NCI-H748 (cell line): ENCODE data around the gene SUOX.
"Not testable (repeated sequence)": the region's sequence is repeated elsewhere in the genome, so short reads cannot be mapped to it uniquely, and the experiment has no call there.

Experiments
- DNase-seq: peaks from one replicate; lab custom pipeline; 2025; ENCODE audit not compliant: unreplicated experiment; lab: John Stamatoyannopoulos, UW

Gene SUOX

DNA sequence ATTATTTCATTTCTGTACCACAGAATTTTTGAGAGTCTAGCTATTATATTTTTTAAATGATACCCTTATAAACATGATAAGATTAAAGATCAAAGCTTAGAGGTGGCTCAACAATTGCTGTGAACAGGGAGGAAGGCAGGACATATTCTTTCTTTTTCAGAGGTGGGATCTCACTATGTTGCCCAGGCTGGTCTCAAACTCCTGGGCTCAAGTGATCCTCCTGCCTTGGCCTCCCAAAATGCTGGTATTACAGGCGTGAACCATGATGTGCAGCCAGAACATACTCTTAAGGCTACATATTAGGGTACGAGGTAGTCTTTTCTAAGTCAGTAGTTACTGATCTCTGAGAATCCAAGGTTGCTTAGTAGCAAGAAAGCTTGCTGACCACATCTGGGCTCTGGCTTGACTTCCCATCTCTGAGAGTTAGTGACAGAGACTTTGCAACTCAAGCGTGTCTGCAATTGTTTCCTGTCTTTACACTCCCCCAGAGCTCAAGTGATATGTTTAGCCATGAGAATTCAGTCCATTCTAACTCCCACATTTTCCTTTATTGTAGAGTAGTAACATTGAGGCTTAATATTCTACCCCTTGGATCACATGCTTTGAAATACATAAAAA is 14.6 kb upstream of the SUOX start:
- no peak for DNase-seq

DNA sequence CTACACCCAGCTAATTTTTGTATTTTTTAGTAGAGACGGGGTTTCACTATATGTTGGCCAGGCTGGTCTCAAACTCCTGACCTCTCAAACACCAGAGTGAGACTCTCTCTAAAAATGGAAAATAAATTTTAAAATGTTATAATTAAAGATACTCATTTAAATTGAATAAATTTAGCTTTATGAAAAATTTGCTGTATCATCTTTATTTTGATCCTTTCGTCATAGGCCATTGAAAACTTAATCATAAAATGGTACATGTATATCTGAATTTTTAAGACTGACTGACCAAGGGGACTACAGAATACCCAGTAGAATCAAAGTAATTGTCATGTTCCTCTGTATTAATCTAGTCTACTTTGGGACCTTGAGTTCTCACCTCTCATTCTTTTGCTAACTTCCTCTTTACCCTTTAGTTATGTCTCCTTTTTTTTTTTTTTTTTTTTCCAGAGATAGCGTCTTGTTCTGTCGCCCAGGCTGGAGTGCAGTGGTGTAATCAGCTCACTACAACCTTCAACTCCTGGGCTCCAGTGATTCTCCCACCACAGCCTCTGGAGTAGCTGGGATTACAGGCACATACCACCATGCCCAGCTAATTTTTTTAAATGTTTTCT is 13.7 kb upstream of the SUOX start:
- no peak for DNase-seq

DNA sequence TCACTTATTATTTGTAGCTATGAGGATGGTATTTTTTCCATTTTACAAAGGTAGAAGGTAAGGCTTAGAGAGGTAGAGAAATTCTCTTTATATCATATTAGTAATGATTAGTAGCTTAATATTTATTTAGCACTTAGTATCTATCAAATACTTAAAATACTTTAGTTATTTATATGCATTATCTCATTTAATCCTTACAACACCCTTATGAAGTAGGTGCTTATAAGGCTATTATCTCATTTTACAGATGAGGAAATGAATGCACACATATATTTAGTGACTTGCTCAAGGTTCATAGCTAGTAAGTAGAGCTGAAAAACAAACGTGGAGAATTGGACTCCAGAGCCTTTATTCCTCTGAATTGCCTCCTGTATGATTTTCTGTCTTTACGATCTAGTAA is 12.2 kb upstream of the SUOX start:
- DNase-seq, result no peak

- DNase-seq, result no peak
Observed at GRCh38 chr12:55985341-55985740, 11.7 kb upstream of the SUOX start.

DNA sequence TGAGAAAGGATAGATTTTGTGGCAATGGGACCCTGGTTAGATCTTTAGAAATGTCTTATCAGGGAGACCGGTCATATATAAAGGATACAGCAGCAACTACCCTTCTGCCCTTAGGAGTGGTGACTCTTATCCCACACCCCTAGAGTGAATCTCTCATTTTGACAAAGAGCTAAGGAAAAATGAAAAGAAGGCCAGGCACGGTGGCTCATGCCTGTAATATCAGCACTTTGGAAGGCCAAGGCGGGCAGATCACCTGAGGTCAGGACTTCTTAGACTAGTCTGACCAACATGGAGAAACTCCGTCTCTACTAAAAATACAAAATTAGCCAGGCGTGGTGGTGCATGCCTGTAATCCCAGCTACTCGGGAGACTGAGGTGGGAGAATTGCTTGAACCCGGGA is 11.1 kb upstream of the SUOX start:
- not testable (repeated sequence) for DNase-seq

GRCh38 chr12:55991110-55991509 is 6.0 kb upstream of the SUOX start:
- no peak for DNase-seq

- DNase-seq, result no peak
Observed at GRCh38 chr12:55993230-55993853, 3.7 kb upstream of the SUOX start.

GRCh38 chr12:55995366-55995765 is 1.7 kb upstream of the SUOX start:
- no peak for DNase-seq

DNA sequence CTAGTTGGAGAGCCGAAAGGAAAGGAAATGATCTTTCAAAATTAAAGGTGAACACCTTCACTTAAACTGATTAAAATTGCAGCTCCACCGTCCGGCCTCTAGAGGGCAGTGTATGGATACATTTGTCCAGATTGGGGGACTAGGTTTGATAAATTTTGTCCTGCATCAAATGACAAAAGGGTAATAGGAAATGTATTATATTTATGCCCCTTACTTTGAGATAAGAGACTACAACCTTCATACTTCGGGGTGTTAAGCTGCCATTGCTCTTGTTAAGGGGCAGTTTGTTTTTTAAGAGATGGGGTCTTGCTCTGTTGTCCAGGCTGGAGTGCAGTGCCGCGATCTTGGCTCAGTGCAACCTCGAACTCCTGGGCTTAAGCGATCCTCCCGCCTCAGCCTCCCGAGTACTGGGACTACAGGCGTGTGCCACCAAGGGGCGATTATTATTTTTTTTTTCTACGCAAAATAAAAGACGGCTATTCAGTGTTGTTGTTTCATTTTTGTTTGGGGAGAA is 818 bp upstream of the SUOX start:
- DNase-seq, result peak; percentile 69

DNA sequence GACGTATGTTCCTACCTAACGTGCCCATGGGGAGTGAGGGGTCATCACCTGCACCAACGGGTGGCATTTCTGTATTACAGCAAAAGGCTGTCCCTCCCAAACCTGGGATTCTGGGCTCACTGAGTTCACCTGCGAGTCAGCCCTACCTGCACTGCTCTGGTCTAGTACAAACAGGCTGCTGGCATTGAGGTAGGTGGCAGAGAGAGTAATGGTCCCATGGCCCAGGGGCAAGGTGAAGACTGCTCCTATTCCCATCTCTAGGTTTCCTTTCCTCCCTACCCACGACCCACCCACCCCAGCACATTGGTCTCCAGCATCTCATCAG is 421 bp downstream of the SUOX start:
- peak; percentile 46 for DNase-seq

GRCh38 chr12:55999522-55999921 is 2.4 kb downstream of the SUOX start:
- DNase-seq, result peak; percentile 27

DNA sequence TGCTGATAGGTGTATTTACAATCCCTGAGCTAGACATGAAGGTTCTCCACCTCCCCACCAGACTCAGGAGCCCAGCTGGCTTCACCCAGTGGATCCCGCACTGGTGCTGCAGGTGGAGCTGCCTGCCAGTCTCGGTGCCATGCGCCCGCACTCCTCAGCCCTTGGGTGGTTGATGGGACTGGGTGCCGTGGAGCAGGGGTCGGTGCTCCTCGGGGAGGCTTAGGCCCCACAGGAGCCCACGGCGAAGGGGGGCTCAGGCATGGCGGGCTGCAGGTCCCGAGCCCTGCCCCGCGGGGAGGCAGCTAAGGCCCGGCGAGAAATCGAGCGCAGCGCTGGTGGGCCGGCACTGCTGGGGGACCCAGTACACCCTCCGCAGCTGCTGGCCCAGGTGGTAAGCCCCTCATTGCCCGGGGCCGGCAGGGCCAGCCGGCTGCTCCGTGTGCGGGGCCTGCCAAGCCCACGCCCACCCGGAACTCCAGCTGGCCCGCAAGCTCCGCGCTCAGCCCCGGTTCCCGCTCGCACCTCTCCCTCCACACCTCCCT is 3.0 kb downstream of the SUOX start:
- DNase-seq, result not testable (repeated sequence)

GRCh38 chr12:56001487-56002100 is 4.5 kb downstream of the SUOX start:
- DNase-seq, result no peak

- DNase-seq, result not testable (repeated sequence)
Observed at GRCh38 chr12:56003376-56003775, 6.3 kb downstream of the SUOX start.

- DNase-seq, result no peak
Observed at GRCh38 chr12:56004211-56004610, 7.1 kb downstream of the SUOX start.

DNA sequence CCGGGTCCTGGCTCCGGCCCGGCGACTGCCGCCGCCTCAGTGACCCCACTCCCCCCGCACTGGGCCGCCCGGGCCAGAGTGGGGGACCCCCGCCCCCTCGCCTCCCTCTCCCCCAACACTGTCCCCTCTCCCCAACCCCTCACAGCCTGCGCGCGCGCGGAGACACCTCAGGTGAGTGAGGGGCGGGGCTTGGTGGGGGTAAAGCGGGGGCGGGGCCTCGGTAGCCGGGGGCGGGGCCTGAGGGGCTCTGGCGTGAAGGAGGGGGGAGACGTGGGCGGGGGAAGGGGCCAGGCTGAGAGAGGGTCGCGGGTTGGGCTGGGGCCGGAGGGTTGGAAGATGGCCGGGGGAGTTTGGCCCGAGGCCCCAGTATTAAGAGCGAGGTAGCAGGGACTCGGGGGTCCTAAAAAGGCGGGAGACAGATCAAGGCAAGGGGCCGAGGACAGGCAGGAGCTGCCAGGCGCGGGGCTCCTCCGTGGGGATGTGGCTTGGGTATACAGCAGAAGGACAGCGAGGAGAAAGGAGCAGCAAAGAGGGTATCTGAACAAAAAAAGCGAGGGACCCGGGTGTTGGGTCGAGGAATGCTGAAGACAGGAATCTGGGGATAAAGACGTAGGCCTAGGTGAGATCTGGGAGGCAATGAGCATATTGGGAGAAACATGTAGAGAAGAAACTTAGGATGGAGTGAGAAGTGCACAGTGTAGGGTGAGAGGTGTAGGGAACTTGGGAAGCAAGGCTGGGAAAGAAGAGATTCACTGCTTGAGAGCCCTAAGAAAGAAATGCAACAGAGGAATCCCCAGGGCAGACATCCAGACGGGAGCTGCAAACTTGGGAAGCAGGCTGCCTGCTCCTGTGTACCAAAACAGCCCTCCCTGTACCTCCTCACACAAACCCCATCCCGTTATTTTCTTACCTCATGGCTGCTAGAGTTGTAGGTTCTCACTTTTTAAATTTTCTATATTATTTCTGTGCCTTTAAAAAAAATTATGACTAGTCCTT is 10.8 kb downstream of the SUOX start:
- DNase-seq, result peak; percentile 84

- DNase-seq, result no peak
Observed at GRCh38 chr12:56010111-56010570, 13.1 kb downstream of the SUOX start.

GRCh38 chr12:56011509-56012090 is 14.5 kb downstream of the SUOX start:
- no peak for DNase-seq

- DNase-seq, result no peak
Observed at GRCh38 chr12:56013482-56013881, 16.4 kb downstream of the SUOX start.

DNA sequence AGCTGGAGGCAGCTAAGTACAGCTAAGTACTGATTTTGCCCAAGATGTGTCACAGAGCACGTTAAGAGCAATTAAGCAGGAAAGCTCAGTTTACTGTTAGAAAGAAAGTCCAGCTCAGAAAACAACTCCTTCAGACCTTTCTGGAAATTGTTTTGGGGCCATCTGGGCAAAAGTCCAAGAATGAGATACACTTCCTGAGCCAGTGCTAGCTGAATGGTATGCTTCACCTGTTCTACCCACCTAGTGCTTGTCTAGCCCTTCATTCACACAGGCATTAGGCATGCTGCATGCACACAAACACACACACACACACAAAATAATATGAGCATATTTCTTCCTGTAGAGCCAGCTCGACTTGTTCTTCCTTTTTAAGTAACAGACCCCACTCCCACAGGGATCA is 17.1 kb downstream of the SUOX start:
- DNase-seq, result peak; percentile 5
